ENCODE measurements around the gene EPHA6. TPM values are rescaled to one million over a fixed set of nuclear protein-coding genes. Genes with fewer than 3 reads are reported as not detected.

EPHA6 gene
- total RNA-seq, 1 experiment from 2014 or later = 0.61 TPM

GRCh38 chr3:96843505-96844203 lies 29.3 kb downstream of the EPHA6 start:
- H3K9me3 ChIP-seq (ENCODE audit: control insufficient read depth, low read depth, low read length) = no peaks in the 10 kb centered on the region
- no peaks in the 10 kb centered on the region for H4K20me1 ChIP-seq (ENCODE audit: control insufficient read depth, insufficient read depth, insufficient read length)
- H3K79me2 ChIP-seq (ENCODE audit: insufficient read depth, low read length) = no peaks in the 10 kb centered on the region

More at GRCh38 chr3:96843505-96844203, 29.3 kb downstream of the EPHA6 start:
- Histone ChIP-seq H2AK5ac (ENCODE audit: insufficient read length, low read length) (no peak overlapping the region), H3K18ac (ENCODE audit: insufficient read length, low read depth, low read length) (no peak overlapping the region), H3K14ac (ENCODE audit: insufficient read depth, low read length) (no peak overlapping the region), H3K4ac (ENCODE audit: low read depth, low read length) (no peak overlapping the region), H4K91ac (ENCODE audit: insufficient read length, low read depth, low read length) (no peak overlapping the region), H2AFZ (ENCODE audit: low read length) (no peak overlapping the region), H3K27me3 (ENCODE audit: insufficient read depth, low read length) (no peaks in the 10 kb centered on the region), H3T11ph (ENCODE audit: low read length) (no peak overlapping the region), H3K9ac (ENCODE audit: extremely low read depth, insufficient read length, low read length) (no peak overlapping the region), H4K8ac (replicated peaks; ENCODE audit: insufficient read length, low read depth, low read length) (no peak overlapping the region), H3K4me1 (ENCODE audit: insufficient read depth, low read length) (no peaks in the 10 kb centered on the region), H3K23ac (ENCODE audit: insufficient read length, low read depth, low read length) (no peak overlapping the region), H3K79me1 (ENCODE audit: insufficient read depth, low read depth, low read length, poor library complexity, severe bottlenecking) (no peaks in the 10 kb centered on the region), H4K5ac (ENCODE audit: insufficient read length, low read depth, low read length) (no peak overlapping the region), H2BK15ac (ENCODE audit: low read depth, low read length) (no peak overlapping the region), H2BK12ac (ENCODE audit: insufficient read length, low read depth, low read length) (no peak overlapping the region), H3K56ac (ENCODE audit: insufficient read length, low read depth, low read length) (no peak overlapping the region), H3K4me2 (ENCODE audit: insufficient read depth, insufficient read length, low read length) (no peak overlapping the region), H3K27ac (ENCODE audit: insufficient read length, low read depth, low read length) (no peak overlapping the region), H2BK20ac (ENCODE audit: low read depth, low read length, poor library complexity, severe bottlenecking) (no peak overlapping the region), H2BK120ac (ENCODE audit: low read depth, low read length, poor library complexity, severe bottlenecking) (no peak overlapping the region), H3K23me2 (ENCODE audit: insufficient read length, low read depth, low read length, poor library complexity, severe bottlenecking) (no peaks in the 10 kb centered on the region), H2BK5ac (ENCODE audit: insufficient read length, low read length) (no peak overlapping the region)
- H3K4me3 Mint-ChIP-seq = no peak overlapping the region
- no peaks in the 10 kb centered on the region for H3K9me3 Mint-ChIP-seq
- H3K27me3 Mint-ChIP-seq (ENCODE audit: low read depth) = no peaks in the 10 kb centered on the region
- no peak overlapping the region; a peak in 1 of 7 replicates for H3K27ac Mint-ChIP-seq
- H3K4me1 Mint-ChIP-seq = peaks cover 2 to 4% of the 10 kb centered on the region in 2 experiments
- no CpG with 5 or more reads among the region's 6 CpGs for WGBS (ENCODE audit: extremely low coverage, insufficient read length, low lambda C conversion rate)
- H3K36me3 Mint-ChIP-seq (ENCODE audit: insufficient read depth in 1 of 3, low read depth in 3 of 3) = no peaks in the 10 kb centered on the region; a peak in 1 of 7 replicates
- TF ChIP-seq, protein P1, sequence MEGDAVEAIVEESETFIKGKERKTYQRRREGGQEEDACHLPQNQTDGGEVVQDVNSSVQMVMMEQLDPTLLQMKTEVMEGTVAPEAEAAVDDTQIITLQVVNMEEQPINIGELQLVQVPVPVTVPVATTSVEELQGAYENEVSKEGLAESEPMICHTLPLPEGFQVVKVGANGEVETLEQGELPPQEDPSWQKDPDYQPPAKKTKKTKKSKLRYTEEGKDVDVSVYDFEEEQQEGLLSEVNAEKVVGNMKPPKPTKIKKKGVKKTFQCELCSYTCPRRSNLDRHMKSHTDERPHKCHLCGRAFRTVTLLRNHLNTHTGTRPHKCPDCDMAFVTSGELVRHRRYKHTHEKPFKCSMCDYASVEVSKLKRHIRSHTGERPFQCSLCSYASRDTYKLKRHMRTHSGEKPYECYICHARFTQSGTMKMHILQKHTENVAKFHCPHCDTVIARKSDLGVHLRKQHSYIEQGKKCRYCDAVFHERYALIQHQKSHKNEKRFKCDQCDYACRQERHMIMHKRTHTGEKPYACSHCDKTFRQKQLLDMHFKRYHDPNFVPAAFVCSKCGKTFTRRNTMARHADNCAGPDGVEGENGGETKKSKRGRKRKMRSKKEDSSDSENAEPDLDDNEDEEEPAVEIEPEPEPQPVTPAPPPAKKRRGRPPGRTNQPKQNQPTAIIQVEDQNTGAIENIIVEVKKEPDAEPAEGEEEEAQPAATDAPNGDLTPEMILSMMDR (conservative IDR thresholded peaks at IDR 0.05) = no peak
- no peak for DNase-seq
